Osteocyte (in vitro differentiated cells): ENCODE measurements around the gene EPHA1. TPM values are rescaled to one million over a fixed set of nuclear protein-coding genes. Genes with fewer than 3 reads are reported as not detected.
"Not testable (repeated sequence)": the region's sequence is repeated elsewhere in the genome, so short reads cannot be mapped to it uniquely, and the experiment has no call there.

Source experiments
- DNase-seq: peaks from one replicate; pipeline ENCODE4 v3.0.0; 2021; ENCODE audit warnings: mixed read lengths; ENCODE audit not compliant: unreplicated experiment; ENCODE audit errors: extremely low spot score
- H3K27ac Mint-ChIP-seq: one replicate; pipeline ENCODE4 v1.8.0; 2021; ENCODE audit warnings: mild to moderate bottlenecking, mixed read lengths; ENCODE audit not compliant: unreplicated experiment
- H3K27me3 Mint-ChIP-seq: one replicate; pipeline ENCODE4 v1.8.0; 2021; ENCODE audit warnings: mixed read lengths; ENCODE audit not compliant: unreplicated experiment
- H3K36me3 Mint-ChIP-seq: one replicate; pipeline ENCODE4 v1.8.0; 2021; ENCODE audit warnings: mixed read lengths; ENCODE audit not compliant: unreplicated experiment
- H3K4me1 Mint-ChIP-seq: one replicate; pipeline ENCODE4 v1.8.0; 2021; ENCODE audit warnings: mixed read lengths; ENCODE audit not compliant: unreplicated experiment
- H3K4me3 Mint-ChIP-seq: one replicate; pipeline ENCODE4 v1.8.0; 2021; ENCODE audit warnings: mild to moderate bottlenecking, moderate library complexity, mixed read lengths; ENCODE audit not compliant: unreplicated experiment
- H3K9me3 Mint-ChIP-seq: one replicate; pipeline ENCODE4 v1.8.0; 2021; ENCODE audit warnings: mixed read lengths; ENCODE audit not compliant: unreplicated experiment
- total RNA-seq: library from RNA; stranded (reverse); gene quantifications from 2 replicates; pipeline ENCODE4 v1.2.1, GENCODE V29; 2021
- TF ChIP-seq, protein P1 (sequence below): fragments of 200-600 bp; sonication (generic); IDR thresholded peaks from 2 replicates; pipeline ENCODE4 v1.5.0; 2021; ENCODE audit warnings: antibody characterized with exemption, mild to moderate bottlenecking, moderate library complexity

Gene EPHA1
- total RNA-seq, 1 donor from 2014 or later: not detected

DNA sequence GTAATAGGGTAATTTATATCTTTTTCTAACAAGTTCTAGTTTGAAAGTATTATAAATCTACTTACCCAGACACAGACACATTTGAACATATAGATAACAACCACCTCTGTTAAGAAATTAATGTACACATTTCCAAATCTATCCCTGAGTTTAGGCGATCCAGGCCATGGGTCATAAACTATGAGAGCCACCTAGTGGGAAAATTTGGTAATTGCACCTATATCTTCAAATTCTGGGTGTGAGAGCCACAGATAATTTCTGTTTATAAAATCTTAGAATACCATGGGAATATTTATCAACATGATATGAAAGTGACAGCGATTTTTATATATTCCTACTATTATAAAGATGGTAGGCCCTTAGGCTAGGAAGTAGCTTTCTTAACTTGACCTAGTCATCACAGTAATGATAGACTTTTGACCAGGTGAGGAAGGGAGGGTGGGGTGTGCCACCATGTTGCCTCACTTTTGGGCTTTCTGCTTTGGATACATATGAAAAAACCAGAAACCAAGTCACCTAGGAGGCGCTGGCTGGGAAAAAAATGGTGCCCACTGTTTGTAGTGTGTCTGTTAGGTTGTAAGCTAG is 8.0 kb upstream of the EPHA1 start:
- DNase-seq: no peak
- H3K27me3 Mint-ChIP-seq: peaks cover 7% of the 10 kb centered on the region
- no peak overlapping the region for H3K27ac Mint-ChIP-seq
- H3K4me1 Mint-ChIP-seq: peaks cover 22% of the 10 kb centered on the region
- H3K9me3 Mint-ChIP-seq: no peaks in the 10 kb centered on the region
- H3K4me3 Mint-ChIP-seq: no peak overlapping the region
- TF ChIP-seq, protein P1, sequence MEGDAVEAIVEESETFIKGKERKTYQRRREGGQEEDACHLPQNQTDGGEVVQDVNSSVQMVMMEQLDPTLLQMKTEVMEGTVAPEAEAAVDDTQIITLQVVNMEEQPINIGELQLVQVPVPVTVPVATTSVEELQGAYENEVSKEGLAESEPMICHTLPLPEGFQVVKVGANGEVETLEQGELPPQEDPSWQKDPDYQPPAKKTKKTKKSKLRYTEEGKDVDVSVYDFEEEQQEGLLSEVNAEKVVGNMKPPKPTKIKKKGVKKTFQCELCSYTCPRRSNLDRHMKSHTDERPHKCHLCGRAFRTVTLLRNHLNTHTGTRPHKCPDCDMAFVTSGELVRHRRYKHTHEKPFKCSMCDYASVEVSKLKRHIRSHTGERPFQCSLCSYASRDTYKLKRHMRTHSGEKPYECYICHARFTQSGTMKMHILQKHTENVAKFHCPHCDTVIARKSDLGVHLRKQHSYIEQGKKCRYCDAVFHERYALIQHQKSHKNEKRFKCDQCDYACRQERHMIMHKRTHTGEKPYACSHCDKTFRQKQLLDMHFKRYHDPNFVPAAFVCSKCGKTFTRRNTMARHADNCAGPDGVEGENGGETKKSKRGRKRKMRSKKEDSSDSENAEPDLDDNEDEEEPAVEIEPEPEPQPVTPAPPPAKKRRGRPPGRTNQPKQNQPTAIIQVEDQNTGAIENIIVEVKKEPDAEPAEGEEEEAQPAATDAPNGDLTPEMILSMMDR: peak; percentile 82
- no peaks in the 10 kb centered on the region for H3K36me3 Mint-ChIP-seq

GRCh38 chr7:143415742-143416397 is 7.2 kb upstream of the EPHA1 start:
- H3K36me3 Mint-ChIP-seq: no peaks in the 10 kb centered on the region
- peaks cover 7% of the 10 kb centered on the region for H3K27me3 Mint-ChIP-seq
- no peak for DNase-seq
- no peak overlapping the region for H3K27ac Mint-ChIP-seq
- peaks cover 22% of the 10 kb centered on the region for H3K4me1 Mint-ChIP-seq
- no peak overlapping the region for H3K4me3 Mint-ChIP-seq
- TF ChIP-seq, protein P1: no peak
- H3K9me3 Mint-ChIP-seq: no peaks in the 10 kb centered on the region

DNA sequence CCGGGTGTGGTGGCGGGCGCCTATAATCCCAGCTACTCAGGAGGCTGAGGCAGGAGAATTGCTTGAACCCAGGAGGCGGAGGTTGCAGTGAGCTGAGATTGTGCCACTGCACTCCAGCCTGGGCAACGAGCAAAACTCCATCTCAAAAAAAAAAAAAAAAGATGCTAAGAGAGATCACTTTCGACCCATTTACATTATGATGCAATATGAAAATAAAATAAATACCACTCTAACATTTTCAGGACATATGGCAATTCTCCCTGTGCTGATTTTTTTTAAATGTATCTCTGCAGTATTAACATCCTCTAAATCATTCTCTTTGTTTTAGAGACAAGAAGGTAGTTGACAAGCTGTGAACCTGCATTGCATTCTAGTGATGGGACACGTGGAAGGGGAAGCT is 6.6 kb upstream of the EPHA1 start:
- not testable (repeated sequence) for H3K4me3 Mint-ChIP-seq, DNase-seq, H3K27ac Mint-ChIP-seq, H3K9me3 Mint-ChIP-seq, H3K36me3 Mint-ChIP-seq
- peaks cover 10% of the 10 kb centered on the region for H3K27me3 Mint-ChIP-seq
- peaks cover 25% of the 10 kb centered on the region for H3K4me1 Mint-ChIP-seq

DNA sequence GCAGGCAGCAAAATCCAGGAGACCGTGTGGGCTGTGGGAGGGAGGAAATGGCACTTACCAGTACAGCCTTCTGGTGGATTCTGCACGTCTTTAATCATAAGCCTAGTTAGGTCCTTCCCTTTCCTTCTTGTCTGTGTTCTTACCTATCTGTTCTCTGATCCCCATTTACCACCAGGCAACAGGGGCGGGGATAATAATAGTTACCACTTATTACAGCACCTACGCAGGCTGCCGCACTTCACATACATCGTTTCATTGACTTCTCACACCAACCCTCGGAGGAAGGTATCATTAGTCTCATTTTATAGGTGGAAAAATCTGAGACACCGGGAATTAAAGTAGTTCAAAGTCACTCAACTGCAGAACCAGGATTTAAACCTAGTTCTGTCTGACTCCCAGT is 4.5 kb upstream of the EPHA1 start:
- H3K36me3 Mint-ChIP-seq: no peaks in the 10 kb centered on the region
- no peak overlapping the region for H3K4me3 Mint-ChIP-seq
- H3K4me1 Mint-ChIP-seq: peaks cover 30% of the 10 kb centered on the region
- TF ChIP-seq, protein P1: no peak
- H3K9me3 Mint-ChIP-seq: no peaks in the 10 kb centered on the region
- peaks cover 9% of the 10 kb centered on the region for H3K27me3 Mint-ChIP-seq
- no peak for DNase-seq
- no peak overlapping the region for H3K27ac Mint-ChIP-seq

GRCh38 chr7:143411976-143412708 is 3.5 kb upstream of the EPHA1 start:
- TF ChIP-seq, protein P1: no peak
- DNase-seq: no peak
- H3K36me3 Mint-ChIP-seq: no peaks in the 10 kb centered on the region
- H3K27ac Mint-ChIP-seq: no peak overlapping the region
- H3K9me3 Mint-ChIP-seq: no peaks in the 10 kb centered on the region
- H3K4me1 Mint-ChIP-seq: peaks cover 36% of the 10 kb centered on the region
- H3K4me3 Mint-ChIP-seq: no peak overlapping the region
- H3K27me3 Mint-ChIP-seq: peaks cover 19% of the 10 kb centered on the region
